ENCODE measurements around the gene LRRC25. TPM values are rescaled to one million over a fixed set of nuclear protein-coding genes. Genes with fewer than 3 reads are reported as not detected.
A peak's percentile ranks its signal among the peaks of the same experiment; 100 is the strongest.
"Not testable (repeated sequence)": the region's sequence is repeated elsewhere in the genome, so short reads cannot be mapped to it uniquely, and the experiment has no call there.

LRRC25 gene
- total RNA-seq, 4 donors from 2014 or later, result 3.3 to 4.9 (median 4.1) TPM; not detected in 1

DNA sequence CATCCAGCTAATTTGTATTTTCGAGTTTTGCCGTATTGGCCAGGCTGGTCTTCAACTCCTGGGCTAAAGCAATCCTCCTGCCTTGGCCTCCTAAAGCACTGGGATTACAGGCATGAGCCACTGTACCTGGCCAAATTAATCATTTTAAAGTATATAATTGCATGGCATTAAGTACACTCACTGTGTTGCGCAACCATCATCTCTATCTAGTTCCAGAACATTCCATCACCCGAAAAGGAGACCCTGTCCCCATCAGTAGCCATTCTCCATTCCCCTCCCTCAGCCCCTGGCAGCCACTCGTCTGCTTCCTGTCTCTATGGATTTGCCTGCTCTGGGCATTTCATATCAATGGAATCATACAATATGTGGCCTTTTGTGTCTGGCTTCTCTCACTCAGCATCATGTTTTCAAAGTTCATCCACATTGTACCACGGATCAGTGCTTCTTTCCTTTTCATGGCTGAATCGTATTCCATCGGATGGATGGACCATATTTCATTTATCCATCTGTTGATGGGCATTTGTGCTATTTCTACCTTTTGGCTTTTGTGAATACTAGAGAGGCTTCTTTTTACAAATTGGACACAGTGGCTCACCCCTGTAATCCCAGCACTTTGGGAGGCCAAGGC is 43.9 kb downstream of the LRRC25 start:
- no peak overlapping the region for H3K4me3 ChIP-seq
- H3K27ac ChIP-seq, result no peak overlapping the region
- H3K9me3 ChIP-seq, result no peaks in the 10 kb centered on the region
- H3K27me3 ChIP-seq, result no peaks in the 10 kb centered on the region
- 91 to 95% methylated on average over 6 to 8 of the region's 8 CpGs for WGBS, 2 donors (ENCODE audit: low coverage in 1 of 2)
- DNase-seq, result no peak
- peaks cover 0 to 24% (median 12%) of the 10 kb centered on the region in 4 donors for H3K36me3 ChIP-seq
- no peak for TF ChIP-seq POLR2AphosphoS5 (IDR thresholded peaks at IDR 0.05)
- TF ChIP-seq, protein P1, sequence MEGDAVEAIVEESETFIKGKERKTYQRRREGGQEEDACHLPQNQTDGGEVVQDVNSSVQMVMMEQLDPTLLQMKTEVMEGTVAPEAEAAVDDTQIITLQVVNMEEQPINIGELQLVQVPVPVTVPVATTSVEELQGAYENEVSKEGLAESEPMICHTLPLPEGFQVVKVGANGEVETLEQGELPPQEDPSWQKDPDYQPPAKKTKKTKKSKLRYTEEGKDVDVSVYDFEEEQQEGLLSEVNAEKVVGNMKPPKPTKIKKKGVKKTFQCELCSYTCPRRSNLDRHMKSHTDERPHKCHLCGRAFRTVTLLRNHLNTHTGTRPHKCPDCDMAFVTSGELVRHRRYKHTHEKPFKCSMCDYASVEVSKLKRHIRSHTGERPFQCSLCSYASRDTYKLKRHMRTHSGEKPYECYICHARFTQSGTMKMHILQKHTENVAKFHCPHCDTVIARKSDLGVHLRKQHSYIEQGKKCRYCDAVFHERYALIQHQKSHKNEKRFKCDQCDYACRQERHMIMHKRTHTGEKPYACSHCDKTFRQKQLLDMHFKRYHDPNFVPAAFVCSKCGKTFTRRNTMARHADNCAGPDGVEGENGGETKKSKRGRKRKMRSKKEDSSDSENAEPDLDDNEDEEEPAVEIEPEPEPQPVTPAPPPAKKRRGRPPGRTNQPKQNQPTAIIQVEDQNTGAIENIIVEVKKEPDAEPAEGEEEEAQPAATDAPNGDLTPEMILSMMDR (IDR thresholded peaks at IDR 0.05), result no peak
- TF ChIP-seq EP300 (IDR thresholded peaks at IDR 0.05; ENCODE audit: low read depth), result no peak
- no peak for TF ChIP-seq POLR2A (IDR thresholded peaks at IDR 0.05)
- intact Hi-C loops (cut with DNase I; ENCODE audit: low total_unique reads) (no loop called here), in situ Hi-C loops (cut with MboI; ENCODE audit: low pct_ligation_motif_present in 1 of 4, low pct_unique_long_range_greater_than_20kb in 1 of 4, low sequenced_read_pairs in 3 of 4) (loop anchor here in 2 of 4 donors (5.0 to 10.0 kb wide), 2 partner anchors 51 to 54 kb away; no protein-coding TSS in a partner anchor)
- H3K4me1 ChIP-seq, result peaks cover 0 to 4% (median 1%) of the 10 kb centered on the region in 4 donors

DNA sequence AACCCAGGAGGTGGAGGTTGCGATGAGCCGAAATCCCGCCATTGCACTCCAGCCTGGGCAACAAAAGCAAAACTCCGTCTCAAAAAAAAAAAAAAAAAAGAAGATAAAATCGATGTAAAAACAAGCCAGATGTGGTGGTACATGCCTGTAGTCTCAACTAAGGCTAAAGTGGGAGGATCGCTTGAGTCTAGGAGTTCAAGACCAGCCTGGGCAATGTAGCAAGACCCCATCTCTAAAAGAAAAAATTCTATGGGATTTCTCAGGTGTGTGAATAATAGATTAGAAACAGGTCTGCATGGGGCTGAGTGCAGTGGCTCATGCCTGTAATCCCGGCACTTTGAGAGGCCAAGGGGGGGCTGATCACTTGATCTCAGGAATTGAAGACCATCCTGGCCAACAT is 45.9 kb downstream of the LRRC25 start:
- no peaks in the 10 kb centered on the region for H3K9me3 ChIP-seq
- DNase-seq, result no peak
- H3K36me3 ChIP-seq, result peaks cover 0 to 12% (median 4%) of the 10 kb centered on the region in 4 donors
- no peak overlapping the region for H3K4me3 ChIP-seq
- in situ Hi-C loops (cut with MboI; ENCODE audit: low pct_ligation_motif_present in 1 of 4, low pct_unique_long_range_greater_than_20kb in 1 of 4, low sequenced_read_pairs in 3 of 4) (loop anchor here in 2 of 4 donors (5.0 to 10.0 kb wide), 2 partner anchors 53 to 56 kb away; no protein-coding TSS in a partner anchor), intact Hi-C loops (cut with DNase I; ENCODE audit: low total_unique reads) (no loop called here)
- H3K27me3 ChIP-seq, result no peaks in the 10 kb centered on the region
- WGBS, 2 donors (ENCODE audit: low coverage in 1 of 2), result 88 to 92% methylated on average over 7 of the region's 7 CpGs
- H3K27ac ChIP-seq, result no peak overlapping the region
- TF ChIP-seq EP300 (IDR thresholded peaks at IDR 0.05; ENCODE audit: low read depth) (no peak), POLR2AphosphoS5 (IDR thresholded peaks at IDR 0.05) (no peak), POLR2A (IDR thresholded peaks at IDR 0.05) (no peak)
- TF ChIP-seq, protein P1 (IDR thresholded peaks at IDR 0.05), result no peak
- peaks cover 0 to 4% (median 1%) of the 10 kb centered on the region in 4 donors for H3K4me1 ChIP-seq

DNA sequence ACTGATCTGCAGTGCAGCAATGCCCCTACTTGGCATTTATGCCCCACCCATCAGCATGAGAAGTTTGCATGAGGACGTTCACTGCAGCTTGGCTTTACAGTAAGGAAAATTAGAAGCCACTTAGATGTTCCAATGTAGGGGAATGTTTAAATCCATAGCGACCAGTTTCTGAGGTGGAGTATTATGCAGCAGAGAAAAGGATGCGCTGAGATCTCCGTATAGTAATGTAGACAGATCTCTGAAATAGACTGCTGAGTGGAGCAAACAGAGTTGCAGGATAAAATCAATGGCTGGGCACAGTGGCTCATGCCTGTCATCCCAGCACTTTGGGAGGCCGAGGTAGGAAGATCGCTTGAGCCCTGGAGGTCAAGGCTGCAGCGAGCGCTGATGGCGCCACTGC is 46.9 kb downstream of the LRRC25 start:
- WGBS, 2 donors (ENCODE audit: low coverage in 1 of 2), result 67 to 86% methylated on average over 3 to 9 of the region's 9 CpGs
- no peak for DNase-seq
- no peak overlapping the region for H3K27ac ChIP-seq
- H3K36me3 ChIP-seq, result peaks cover 0 to 7% (median 0%) of the 10 kb centered on the region in 4 donors
- TF ChIP-seq, protein P1 (IDR thresholded peaks at IDR 0.05), result no peak
- TF ChIP-seq EP300 (IDR thresholded peaks at IDR 0.05; ENCODE audit: low read depth), result no peak
- no peak for TF ChIP-seq POLR2A (IDR thresholded peaks at IDR 0.05)
- TF ChIP-seq POLR2AphosphoS5 (IDR thresholded peaks at IDR 0.05), result no peak
- H3K27me3 ChIP-seq, result no peaks in the 10 kb centered on the region
- H3K4me3 ChIP-seq, result no peak overlapping the region
- intact Hi-C loops (cut with DNase I; ENCODE audit: low total_unique reads) (no loop called here), in situ Hi-C loops (cut with MboI; ENCODE audit: low pct_ligation_motif_present in 1 of 4, low pct_unique_long_range_greater_than_20kb in 1 of 4, low sequenced_read_pairs in 3 of 4) (loop anchor here in 2 of 4 donors (5.0 to 10.0 kb wide), 2 partner anchors 54 to 57 kb away; no protein-coding TSS in a partner anchor)
- peaks cover 0 to 10% (median 7%) of the 10 kb centered on the region in 4 donors for H3K4me1 ChIP-seq
- H3K9me3 ChIP-seq, result no peaks in the 10 kb centered on the region

DNA sequence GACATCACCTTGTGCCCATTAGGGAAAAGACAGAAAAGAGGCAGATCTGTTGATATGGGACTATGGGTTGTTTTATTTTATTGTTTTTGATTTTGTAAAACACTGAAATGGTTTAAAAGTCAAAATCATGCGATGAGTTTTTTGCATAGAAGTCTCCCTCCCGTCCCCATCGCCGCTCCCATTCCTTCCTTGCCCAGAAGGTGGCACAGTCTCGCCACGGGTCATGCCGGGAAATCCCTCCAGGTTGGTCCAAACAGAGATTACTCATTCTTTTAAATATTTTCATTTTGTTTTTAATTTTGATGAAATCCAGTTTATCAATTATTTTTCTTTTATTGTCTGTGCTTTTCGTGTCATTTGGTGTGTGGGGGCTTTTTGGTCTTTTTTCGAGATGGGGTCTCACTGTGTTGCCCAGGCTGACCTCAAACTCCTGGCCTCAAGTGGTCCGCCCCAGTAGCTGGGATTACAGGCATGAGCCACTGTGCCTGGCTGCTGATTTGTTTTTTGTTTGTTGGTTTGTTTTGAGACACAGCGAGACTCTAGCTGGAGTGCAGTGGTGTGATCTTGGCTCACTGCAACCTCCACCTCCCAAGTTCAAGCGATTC is 47.8 kb downstream of the LRRC25 start:
- peaks cover 0 to 18% (median 9%) of the 10 kb centered on the region in 4 donors for H3K4me1 ChIP-seq
- intact Hi-C loops (cut with DNase I; ENCODE audit: low total_unique reads) (no loop called here), in situ Hi-C loops (cut with MboI; ENCODE audit: low pct_ligation_motif_present in 1 of 4, low pct_unique_long_range_greater_than_20kb in 1 of 4, low sequenced_read_pairs in 3 of 4) (loop anchor here in 3 of 4 donors (5.0 to 25.0 kb wide), 4 partner anchors 45 to 137 kb away; partner anchors contain the start of genes LRRC25 (in 1 of the 3) and RAB3A (in 1 of the 3))
- peaks cover 0 to 7% (median 0%) of the 10 kb centered on the region in 4 donors for H3K36me3 ChIP-seq
- no peak overlapping the region for H3K27ac ChIP-seq
- DNase-seq, result peak; percentile 63
- TF ChIP-seq, protein P1 (IDR thresholded peaks at IDR 0.05), result peak; percentile 58 to 85 (median 77)
- no peak for TF ChIP-seq POLR2AphosphoS5 (IDR thresholded peaks at IDR 0.05)
- 38 to 49% methylated on average over 11 to 12 of the region's 12 CpGs for WGBS, 2 donors (ENCODE audit: low coverage in 1 of 2)
- no peak overlapping the region for H3K4me3 ChIP-seq
- H3K27me3 ChIP-seq, result no peaks in the 10 kb centered on the region
- no peaks in the 10 kb centered on the region for H3K9me3 ChIP-seq

DNA sequence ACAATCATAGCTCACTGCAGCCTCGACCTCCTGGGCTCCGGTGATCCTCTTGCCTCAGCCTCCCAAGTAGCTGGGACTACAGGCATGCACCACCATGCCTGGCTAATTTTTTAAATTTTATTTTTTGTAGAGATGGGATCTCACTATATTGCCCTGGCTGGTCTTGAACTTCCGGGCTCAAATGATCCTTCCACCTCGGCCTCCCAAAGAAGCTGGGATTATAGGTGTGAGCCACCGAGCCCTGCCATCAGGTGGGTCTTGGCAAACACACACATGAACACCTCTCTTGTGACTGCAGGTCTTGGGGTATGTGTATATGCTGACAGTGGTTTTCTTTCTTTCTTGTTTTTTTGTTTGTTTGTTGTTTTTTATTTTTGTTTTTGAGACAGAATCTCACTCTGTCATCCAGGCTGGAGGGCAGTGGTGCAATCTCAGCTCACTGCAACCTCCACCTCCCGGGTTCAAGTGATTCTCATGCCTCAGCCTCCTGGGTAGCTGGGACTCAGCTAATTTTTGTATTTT is 48.5 kb downstream of the LRRC25 start:
- H3K4me3 ChIP-seq; H3K27ac ChIP-seq; DNase-seq; intact Hi-C loops (cut with DNase I; ENCODE audit: low total_unique reads); H3K36me3 ChIP-seq; H3K9me3 ChIP-seq; H3K27me3 ChIP-seq: not testable (repeated sequence)
- peaks cover 0 to 26% (median 15%) of the 10 kb centered on the region in 4 donors for H3K4me1 ChIP-seq
- WGBS, 2 donors (ENCODE audit: low coverage in 1 of 2), result 88% methylated on average over 6 of the region's 6 CpGs
- in situ Hi-C loops (cut with MboI; ENCODE audit: low pct_ligation_motif_present in 1 of 4, low pct_unique_long_range_greater_than_20kb in 1 of 4, low sequenced_read_pairs in 3 of 4), result loop anchor here in 1 of 4 donors (10.0 to 25.0 kb wide), 2 partner anchors 46 to 137 kb away; partner anchors contain the start of genes LRRC25 and RAB3A
